GM12872 (cell line): ENCODE results near the gene ADARB1.

Experiments used
- CTCF ChIP-seq: IDR thresholded peaks from 3 replicates; pipeline ENCODE4 v1.5.1; 2011; ENCODE audit warnings: low read depth, mild to moderate bottlenecking, low read length, moderate library complexity; ENCODE audit not compliant: insufficient read depth

ADARB1 gene

GRCh38 chr21:45228656-45229240 lies 154.4 kb downstream of the ADARB1 start:
- no peak for TF ChIP-seq CTCF

- TF ChIP-seq CTCF = no peak
Measured at GRCh38 chr21:45231705-45232104, 157.3 kb downstream of the ADARB1 start.

DNA sequence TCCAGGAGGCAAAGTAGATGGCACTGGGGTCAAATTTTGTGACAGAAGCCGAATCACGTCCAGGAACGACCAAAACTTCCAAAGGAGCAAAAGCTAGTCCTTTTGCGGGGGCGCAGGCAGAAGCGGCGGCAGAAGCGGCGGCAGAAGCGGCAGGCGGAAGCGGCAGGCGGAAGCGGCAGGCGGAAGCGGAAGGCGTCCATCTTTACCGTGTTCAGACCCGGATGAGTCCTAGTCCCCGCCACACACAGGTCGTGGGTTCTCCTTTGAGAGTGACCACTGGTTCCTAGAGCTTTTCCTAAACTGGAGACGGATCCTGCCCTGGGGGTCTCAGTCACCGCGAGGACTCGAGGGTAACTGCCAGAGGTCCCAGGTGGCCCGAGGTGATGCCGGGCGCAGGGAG lies 159.7 kb downstream of the ADARB1 start:
- TF ChIP-seq CTCF = no peak

DNA sequence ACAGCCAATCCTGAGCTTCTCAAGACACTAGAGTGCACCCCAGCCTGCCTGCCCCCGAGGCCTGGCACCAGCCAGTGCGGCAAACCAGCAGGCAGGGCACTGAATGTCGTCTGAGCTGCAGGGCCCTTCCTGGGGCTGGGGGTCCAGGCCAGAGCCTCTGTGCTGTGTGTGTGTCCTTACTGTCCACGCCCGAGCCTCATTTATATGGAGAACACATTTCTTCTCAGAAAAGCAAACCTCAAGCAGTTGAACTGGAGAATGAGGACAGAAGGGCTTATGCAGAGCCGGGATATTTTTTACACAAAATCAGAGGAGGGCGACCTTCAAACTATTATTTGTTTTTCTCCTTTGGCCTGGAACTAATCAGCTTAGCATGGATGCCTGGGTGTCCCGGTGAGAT lies 160.6 kb downstream of the ADARB1 start:
- no peak for TF ChIP-seq CTCF

- no peak for TF ChIP-seq CTCF
Measured at GRCh38 chr21:45235488-45235887, 161.1 kb downstream of the ADARB1 start.

DNA sequence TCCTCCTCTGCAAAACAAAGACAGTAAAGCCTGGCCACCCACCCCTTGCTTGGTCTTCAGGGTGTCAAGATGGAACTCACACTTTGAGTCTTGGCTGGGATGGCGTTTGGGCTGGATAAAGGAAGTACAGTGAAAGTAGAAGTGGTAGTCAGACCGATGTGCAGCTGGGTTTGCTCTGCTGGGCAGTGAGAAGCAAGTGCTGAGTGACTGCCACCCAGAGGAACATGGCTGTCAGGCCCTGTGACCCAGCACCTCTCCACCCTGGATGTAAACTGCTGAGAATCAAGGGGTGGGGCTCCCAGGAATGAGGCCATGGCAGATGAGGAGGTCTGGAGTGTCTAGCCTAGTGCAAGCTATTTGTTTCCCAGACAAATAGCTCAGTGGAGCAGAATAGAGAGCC lies 162.1 kb downstream of the ADARB1 start:
- TF ChIP-seq CTCF = no peak

DNA sequence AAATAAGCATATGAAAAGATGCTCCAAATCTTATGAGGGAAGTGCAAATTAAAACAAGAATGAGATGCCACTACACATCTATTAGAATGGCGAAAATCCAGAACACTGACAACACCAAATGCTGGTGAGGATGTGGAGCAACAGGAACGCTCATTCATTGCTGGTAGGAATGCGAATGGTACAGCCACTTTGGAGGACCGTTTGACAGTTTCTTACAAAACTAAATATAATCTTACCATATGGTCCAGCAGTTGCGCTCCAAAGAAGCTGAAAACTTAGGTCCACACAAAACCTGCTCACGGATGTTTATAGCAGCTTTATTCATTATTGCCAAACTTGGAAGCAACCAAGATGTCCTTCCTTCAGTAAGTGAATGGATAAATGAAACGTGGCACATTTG lies 163.0 kb downstream of the ADARB1 start:
- TF ChIP-seq CTCF = no peak
